ENCODE measurements around the gene ECEL1.

ECEL1 gene

DNA sequence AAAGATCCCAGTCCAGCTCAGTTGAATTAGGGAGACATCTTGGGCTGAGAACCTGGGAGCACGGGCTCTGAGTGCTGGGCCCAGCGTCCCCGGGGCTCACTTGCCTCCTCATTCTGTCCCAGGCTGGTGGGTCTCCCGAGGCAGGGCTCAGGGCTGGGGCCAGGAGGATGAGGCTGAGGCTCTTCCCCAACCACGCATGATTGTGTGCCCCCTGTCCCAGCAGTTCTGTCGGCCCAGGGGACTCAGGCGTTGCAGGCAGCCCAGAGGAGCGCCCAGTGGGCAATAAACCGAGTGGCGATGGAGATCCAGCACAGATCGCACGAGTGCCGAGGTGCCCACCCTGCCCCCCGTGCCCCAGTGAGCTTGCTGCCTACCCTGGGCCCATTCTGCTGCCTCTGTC lies 33.5 kb upstream of the ECEL1 start:
- no peak for FAIRE-seq
- TF ChIP-seq CTCF (IDR thresholded peaks at IDR 0.05; ENCODE audit: insufficient read depth, missing control alignments) = no peak
- DNase-seq (ENCODE audit: insufficient read length, low spot score) = no peak

DNA sequence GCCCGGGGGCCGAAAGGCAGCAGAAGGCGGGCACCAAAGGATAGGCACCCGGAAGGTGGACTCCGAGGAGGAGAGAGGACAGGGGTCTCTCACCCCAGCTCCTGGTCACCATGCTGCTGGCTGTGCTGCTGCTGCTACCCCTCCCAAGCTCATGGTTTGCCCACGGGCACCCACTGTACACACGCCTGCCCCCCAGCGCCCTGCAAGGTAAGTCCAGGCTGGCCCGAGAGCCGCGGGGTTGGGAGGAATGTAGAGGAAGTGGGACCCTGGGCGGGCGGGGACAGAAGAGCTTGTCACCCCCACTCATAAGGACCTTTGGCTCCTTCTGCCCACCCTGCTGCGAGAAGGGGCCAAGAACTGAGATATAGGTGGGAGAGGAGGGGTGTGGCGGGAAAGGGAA lies 32.9 kb upstream of the ECEL1 start:
- FAIRE-seq = no peak
- no peak for DNase-seq (ENCODE audit: insufficient read length, low spot score)
- no peak for TF ChIP-seq CTCF (IDR thresholded peaks at IDR 0.05; ENCODE audit: insufficient read depth, missing control alignments)

DNA sequence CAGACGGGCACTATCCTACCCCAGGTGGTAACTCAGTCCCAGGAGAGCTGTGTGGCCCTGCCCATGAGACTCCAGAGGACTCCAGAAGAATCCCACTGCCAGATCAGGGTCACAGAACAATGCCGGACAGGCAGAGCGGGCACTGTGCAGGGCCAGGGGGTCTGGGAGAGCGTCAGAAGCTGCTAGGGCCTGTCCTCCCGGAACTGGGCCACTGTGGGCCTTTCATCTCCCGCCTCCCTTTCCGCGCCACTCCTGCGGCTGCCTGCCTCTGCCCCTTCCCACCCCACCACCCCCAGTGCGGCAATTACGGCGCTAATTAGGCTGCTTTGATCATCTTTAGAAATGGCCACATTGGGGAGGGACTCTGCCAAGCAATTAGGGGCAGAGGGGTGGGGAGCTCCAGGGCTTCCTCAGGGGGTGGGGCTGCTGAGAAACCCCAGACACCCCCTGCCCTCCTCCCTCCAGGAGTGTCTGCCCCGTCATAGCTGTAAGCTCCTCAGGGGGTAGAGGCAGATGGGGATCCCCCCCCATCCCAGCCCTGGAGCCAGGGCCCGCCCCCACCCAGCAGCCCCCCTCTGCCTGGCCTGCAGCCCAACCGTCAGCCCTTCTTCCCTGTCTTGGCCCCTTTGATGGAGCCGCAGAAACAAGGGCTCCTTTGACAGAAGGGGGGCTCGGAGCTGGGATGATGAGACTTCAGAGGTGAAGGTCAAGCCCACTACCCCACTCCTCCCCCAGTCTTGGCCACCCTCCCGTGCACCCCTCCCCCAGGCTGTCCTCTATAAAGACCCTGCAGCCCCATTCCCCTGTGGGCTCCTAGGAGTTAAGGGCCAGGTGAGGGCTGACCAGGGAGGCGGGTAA lies 32.2 kb upstream of the ECEL1 start, which contains the start of gene PRSS56:
Gene PRSS56 (plus strand): TSS at position 808 of the 858 bp plus-strand sequence. CDS start 211 bp downstream, outside the sequence.
- no peak for TF ChIP-seq CTCF (IDR thresholded peaks at IDR 0.05; ENCODE audit: insufficient read depth, missing control alignments)
- FAIRE-seq (no peak), DNase-seq (ENCODE audit: insufficient read length, low spot score) (no peak)

DNA sequence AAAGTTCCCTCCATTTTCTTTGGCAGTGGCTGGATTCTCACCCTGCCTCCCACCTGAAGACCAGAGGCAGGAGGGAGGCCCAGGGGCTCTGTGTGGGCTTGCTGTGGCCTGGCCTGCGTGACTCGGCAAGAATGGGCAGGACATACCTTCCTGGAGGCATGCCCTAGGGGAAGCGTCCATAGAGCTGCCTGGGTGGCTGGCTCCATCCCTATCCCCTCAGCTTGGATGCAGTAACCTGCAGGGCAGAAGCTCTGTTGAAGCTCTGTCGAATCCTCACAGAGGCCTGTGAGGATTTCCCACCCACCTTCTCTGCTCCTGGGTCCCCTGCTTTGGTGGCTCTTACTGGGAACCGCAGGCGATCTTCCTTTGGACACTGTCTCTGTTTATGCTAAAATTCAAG lies 31.2 kb upstream of the ECEL1 start:
- no peak for TF ChIP-seq CTCF (IDR thresholded peaks at IDR 0.05; ENCODE audit: insufficient read depth, missing control alignments)
- no peak for FAIRE-seq
- DNase-seq (ENCODE audit: insufficient read length, low spot score) = no peak

DNA sequence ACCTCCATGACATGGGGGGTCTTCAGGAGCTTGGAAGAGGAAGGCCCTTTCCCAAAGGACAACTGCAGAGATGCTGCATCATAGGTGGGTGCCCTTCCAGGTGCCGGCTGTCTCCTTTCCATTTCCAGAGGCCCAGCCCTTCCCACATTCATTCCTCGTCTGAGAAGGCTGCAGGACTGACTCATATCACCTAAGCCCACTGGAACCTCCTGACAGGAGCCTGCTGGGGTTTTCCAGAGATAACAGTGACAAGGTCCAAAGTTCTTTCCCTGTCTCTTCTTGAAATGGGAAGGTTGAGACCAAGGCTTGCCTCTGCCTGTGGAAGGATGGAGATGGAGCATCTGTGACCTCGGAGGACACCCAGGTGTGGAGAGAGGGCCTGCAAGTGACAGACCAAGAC lies 28.9 kb upstream of the ECEL1 start:
- no peak for TF ChIP-seq CTCF (IDR thresholded peaks at IDR 0.05; ENCODE audit: insufficient read depth, missing control alignments)
- no peak for FAIRE-seq
- no peak for DNase-seq (ENCODE audit: insufficient read length, low spot score)

DNA sequence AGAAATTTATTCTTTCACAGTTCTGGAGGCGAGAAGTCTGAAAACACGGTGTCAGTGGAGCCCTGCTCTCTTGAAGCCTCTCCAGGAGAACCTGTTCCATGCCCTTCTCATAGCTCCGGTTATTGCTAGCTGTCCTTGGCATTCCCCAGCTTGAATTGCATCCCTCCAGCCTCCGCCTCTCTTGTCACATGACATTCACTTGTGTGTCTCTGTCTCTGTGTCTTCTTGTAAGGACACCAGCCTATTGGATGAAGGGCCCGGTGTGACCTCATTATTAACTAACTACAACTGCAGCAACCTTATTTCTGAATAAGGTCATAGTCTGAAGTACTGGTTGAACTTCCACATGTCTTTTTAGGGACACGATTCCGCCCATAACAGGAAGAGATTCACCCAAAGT lies 28.0 kb upstream of the ECEL1 start:
- TF ChIP-seq CTCF (IDR thresholded peaks at IDR 0.05; ENCODE audit: insufficient read depth, missing control alignments) = no peak
- no peak for DNase-seq (ENCODE audit: insufficient read length, low spot score)
- no peak for FAIRE-seq

- FAIRE-seq (no peak), DNase-seq (ENCODE audit: insufficient read length, low spot score) (no peak)
- TF ChIP-seq CTCF (IDR thresholded peaks at IDR 0.05; ENCODE audit: insufficient read depth, missing control alignments) = no peak
These were observed 25.7 kb upstream of the ECEL1 start for GRCh38 chr2:232513353-232513752.
